GM12872 (cell line): ENCODE data around the gene DIPK1C.

ENCODE experiments used
- CTCF ChIP-seq: IDR thresholded peaks from 3 replicates; pipeline ENCODE4 v1.5.1; 2011; ENCODE audit warnings: low read depth, mild to moderate bottlenecking, low read length, moderate library complexity; ENCODE audit not compliant: insufficient read depth

Gene DIPK1C

GRCh38 chr18:74457725-74458421, 765 bp upstream of the DIPK1C start:
- TF ChIP-seq CTCF: no peak

GRCh38 chr18:74456349-74457042, 612 bp downstream of the DIPK1C start:
- TF ChIP-seq CTCF: no peak

- no peak for TF ChIP-seq CTCF
Measured at GRCh38 chr18:74456017-74456348, 1.1 kb downstream of the DIPK1C start.

GRCh38 chr18:74455386-74455785, 1.7 kb downstream of the DIPK1C start:
- TF ChIP-seq CTCF: no peak

- no peak for TF ChIP-seq CTCF
Measured at GRCh38 chr18:74454279-74454751, 2.8 kb downstream of the DIPK1C start.

GRCh38 chr18:74453642-74454198, 3.4 kb downstream of the DIPK1C start:
- no peak for TF ChIP-seq CTCF

- no peak for TF ChIP-seq CTCF
Measured at GRCh38 chr18:74453016-74453566, 4.0 kb downstream of the DIPK1C start.
